ENCODE results near the gene KISS1R.

DNA sequence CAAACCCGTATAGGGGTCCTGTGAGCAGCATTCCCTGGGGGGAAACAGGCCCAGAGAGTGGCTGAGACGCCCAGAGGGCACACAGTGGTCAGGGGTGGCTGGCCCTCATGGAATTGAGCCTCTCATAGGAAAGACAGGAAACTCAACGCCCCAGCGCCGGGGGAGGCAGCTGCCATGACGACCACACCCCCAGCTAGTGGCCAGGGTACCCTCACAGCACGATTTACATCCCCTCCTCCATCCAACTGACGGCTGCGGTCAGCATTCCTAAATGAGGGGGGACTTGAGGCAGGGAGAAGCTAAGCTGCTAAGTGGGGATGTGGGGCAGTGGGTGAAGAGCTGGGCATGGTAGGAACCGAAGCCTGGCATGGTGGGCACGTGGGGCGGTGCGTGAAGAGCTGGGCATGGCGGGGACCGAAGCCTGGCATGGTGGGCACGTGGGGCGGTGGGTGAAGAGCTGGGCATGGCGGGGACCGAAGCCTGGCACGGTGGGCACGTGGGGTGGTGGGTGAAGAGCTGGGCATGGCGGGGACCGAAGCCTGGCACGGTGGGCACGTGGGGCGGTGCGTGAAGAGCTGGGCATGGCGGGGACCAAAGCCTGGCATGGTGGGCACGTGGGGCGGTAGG, 34.1 kb upstream of the KISS1R start:
- TF ChIP-seq ZFP3 (CRISPR knock-in tag; IDR thresholded peaks at IDR 0.05), result no peak
- TF ChIP-seq RARB (CRISPR knock-in tag; IDR thresholded peaks at IDR 0.05), result no peak

All from SK-N-SH treated with all-trans-retinoic acid at 6 μM for 48 hours (cell line).